GM20000 (cell line): ENCODE measurements around the gene MYO5B.

Experiments
- DNase-seq: peaks from one replicate; pipeline ENCODE4 v3.0.0; 2012; ENCODE audit warnings: low spot score
- TF ChIP-seq, protein P1 (sequence below): IDR thresholded peaks from 2 replicates; pipeline ENCODE4 v1.5.1; 2012; ENCODE audit warnings: mild to moderate bottlenecking, control low read depth; ENCODE audit errors: extremely low read depth, missing control alignments

The MYO5B gene

DNA sequence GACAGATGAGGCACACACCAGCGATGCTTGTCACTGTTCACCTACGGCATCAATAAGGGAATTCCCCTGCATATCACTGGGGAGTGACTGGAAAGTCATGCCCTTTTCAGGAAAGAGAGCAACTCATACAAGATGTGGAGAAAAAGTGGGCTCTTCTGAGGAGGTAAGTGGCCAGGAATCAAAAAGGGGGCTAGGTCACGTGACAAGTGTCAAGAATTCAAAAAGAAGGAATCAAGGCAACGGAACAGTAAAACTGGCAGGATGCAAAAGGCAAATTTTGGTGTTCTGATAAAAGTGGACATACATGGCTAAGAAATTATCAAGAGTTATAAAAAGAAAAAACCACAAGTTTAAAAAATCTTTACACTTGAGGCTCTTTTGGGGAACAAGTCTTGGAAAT lies 190.9 kb downstream of the MYO5B start:
- DNase-seq: no peak
- TF ChIP-seq, protein P1, sequence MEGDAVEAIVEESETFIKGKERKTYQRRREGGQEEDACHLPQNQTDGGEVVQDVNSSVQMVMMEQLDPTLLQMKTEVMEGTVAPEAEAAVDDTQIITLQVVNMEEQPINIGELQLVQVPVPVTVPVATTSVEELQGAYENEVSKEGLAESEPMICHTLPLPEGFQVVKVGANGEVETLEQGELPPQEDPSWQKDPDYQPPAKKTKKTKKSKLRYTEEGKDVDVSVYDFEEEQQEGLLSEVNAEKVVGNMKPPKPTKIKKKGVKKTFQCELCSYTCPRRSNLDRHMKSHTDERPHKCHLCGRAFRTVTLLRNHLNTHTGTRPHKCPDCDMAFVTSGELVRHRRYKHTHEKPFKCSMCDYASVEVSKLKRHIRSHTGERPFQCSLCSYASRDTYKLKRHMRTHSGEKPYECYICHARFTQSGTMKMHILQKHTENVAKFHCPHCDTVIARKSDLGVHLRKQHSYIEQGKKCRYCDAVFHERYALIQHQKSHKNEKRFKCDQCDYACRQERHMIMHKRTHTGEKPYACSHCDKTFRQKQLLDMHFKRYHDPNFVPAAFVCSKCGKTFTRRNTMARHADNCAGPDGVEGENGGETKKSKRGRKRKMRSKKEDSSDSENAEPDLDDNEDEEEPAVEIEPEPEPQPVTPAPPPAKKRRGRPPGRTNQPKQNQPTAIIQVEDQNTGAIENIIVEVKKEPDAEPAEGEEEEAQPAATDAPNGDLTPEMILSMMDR: no peak

DNA sequence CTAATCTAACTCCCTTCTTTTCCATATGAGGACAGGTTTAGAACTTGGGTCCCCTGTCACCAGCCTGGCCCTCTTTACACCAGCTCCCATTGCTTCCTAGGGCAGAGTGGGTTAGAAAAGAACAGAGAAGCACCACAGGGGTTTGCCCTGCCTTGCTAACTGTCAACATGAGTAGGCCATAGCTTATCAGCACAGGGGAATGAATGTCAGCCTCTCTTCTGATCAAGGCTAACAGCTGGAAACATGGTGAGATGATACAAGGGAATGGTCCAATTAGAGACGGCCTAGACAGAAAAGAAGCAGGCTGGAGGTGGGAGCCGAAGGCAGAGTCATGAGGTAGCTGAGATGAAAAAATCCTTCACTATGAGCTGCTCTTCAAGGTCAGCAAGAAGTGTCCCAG lies 192.2 kb downstream of the MYO5B start:
- TF ChIP-seq, protein P1: no peak
- no peak for DNase-seq

DNA sequence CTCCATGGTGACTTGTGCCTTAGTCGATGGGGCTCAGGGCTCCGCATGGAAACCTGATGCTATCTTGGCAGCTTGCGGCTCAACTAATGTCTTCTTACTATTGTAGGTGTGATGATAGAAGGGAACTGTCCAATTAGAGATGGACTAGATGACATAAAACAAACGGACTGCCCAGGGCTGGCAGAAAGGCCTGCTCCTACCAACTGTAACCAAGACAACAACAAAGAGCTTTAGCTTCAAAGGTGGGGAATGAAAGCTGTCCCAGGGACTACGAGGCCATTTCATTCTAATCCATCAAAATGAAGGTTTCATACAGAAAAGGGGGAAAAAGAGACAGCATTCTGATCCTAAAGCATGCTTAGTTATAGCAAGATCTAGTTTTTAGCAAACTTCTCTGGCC lies 194.7 kb downstream of the MYO5B start:
- no peak for DNase-seq
- TF ChIP-seq, protein P1: no peak

DNA sequence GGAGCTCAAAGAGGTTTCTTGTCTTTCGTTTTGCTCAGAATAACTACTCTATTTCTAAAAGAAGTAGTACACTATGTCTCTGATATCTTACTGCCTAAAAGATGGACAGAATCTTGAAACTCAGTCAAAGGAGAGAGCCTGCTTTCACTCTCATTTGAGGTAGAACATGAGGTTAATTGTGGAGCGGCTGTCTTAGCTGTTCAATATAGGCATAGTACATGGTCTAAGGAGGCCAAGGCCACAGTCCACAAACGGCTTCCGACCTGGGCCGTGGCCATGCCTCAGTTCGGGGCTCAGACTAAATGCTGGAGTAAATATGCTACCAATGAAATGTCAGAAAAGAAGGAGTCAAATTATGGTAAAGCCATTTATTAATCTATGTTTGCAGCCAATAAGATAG lies 195.8 kb downstream of the MYO5B start:
- TF ChIP-seq, protein P1: no peak
- DNase-seq: no peak

DNA sequence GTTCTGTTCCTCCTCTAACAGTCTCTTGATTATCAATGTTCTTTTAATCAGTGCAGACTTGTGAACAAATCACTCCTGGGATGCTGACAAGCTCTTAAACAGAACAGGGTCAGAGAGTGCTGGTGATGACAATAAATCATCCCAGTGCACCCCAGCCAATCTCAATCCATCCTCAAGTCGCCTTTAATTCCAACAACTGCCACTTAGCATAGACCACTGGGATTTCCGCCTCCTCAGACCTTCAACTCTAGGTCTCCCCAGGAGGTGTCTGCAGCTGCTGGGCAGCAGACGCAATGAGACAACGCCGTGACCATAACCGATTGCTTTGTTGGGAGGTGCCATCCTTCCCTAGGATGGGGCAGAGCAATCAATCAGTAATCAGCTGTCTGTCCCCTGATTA lies 197.4 kb downstream of the MYO5B start:
- no peak for DNase-seq

DNA sequence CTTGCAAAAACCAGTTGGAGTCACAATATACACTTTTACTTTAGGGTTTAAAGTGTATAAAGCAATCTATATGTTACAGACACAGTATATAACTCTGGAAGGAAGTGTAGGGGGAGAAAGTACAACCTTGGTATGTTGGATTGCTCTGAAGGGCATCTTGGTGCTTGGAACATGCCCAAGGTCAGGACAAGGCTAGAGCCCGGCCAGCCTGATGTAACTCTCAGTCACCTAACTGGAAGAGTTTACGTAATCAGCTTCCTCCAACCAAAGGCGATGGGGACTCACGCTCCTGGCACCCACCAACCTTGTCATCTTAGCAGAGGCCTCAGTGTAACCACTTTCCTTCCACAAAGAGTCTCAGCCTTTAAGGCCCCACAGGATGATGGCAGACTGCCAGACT lies 200.5 kb downstream of the MYO5B start:
- TF ChIP-seq, protein P1: no peak

More for the DNA sequence above, 197.4 kb downstream of the MYO5B start:
- TF ChIP-seq, protein P1: no peak

DNA sequence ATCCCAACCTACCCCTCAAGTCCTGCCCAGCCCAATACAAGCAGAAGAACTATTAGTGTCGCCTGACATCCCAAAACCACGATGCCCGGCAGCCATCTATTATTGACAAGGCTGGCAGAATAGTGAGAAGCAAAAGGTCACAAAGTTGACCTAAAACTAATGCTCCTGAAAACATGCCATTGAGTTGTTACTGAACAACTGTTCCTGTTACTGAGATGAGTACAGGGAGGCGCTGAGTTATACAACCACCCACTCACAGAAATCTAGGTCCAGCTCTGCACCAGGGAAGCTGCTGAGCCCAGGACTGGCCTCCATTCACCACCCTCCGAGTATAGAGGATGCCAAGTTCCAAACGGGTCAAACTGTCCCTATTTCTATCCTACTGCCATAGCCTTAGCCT lies 201.6 kb downstream of the MYO5B start:
- TF ChIP-seq, protein P1: no peak
- DNase-seq: no peak

More for the DNA sequence above, 200.5 kb downstream of the MYO5B start:
- no peak for DNase-seq
